HCT116 (cell line): ENCODE measurements around the gene MESP2. TPM values are rescaled to one million over a fixed set of nuclear protein-coding genes. Genes with fewer than 3 reads are reported as not detected.

Experiments
- ATAC-seq: fragments of 200-7000 bp; cut with Tn5 transposase; 2 replicates; pipeline ENCODE4 v1.9.1; 2020; ENCODE audit warnings: mild to moderate bottlenecking, moderate library complexity
- BruUV-seq: library from RNA; stranded (reverse); fragments of 400-500 nt; replicated peaks from 2 replicates; lab custom pipeline; 2021; lab: Mats Ljungman, UMichigan
- CTCF ChIA-PET: fragments of 300-600 bp; sonication (Branson Sonifier 250); formaldehyde crosslinking; loops from one replicate; lab custom pipeline; 2021; ENCODE audit warnings: antibody characterized with exemption; lab: Charles Lee
- POLR2A ChIA-PET: fragments of 300-600, 350-600 bp; sonication (Branson Sonifier 250); formaldehyde crosslinking; loops from one replicate; lab custom pipeline; 2021; ENCODE audit warnings: antibody characterized with exemption; lab: Charles Lee
- RAD21 ChIA-PET, 2 experiments: fragments of 300-600 bp; sonication (Branson Sonifier 250); formaldehyde crosslinking; loops; one replicate each; lab custom pipeline; 2023; ENCODE audit warnings: low total read pairs in 2 of 2; ENCODE audit not compliant: uncharacterized antibody in 2 of 2, unreplicated experiment in 2 of 2, low non-redundant PET in 1 of 2; lab: Charles Lee
- DNase-seq: peaks from one replicate; pipeline ENCODE4 v3.0.0-alpha.2; 2010; ENCODE audit warnings: low read depth, low spot score
- H2AFZ ChIP-seq: fragments of 200-600 bp; shearing (Covaris generic), sonication (generic); 2 replicates; pipeline ENCODE4 v1.6.1; 2017; ENCODE audit warnings: low read depth, mixed run types, mixed read lengths, antibody characterized with exemption, low read length; ENCODE audit not compliant: poor library complexity, severe bottlenecking
- H3K27ac ChIP-seq: 2 replicates; pipeline ENCODE4 v1.5.1; 2012; ENCODE audit warnings: low read depth, low read length
- H3K27me3 ChIP-seq: fragments of 200-600 bp; sonication (generic); 2 replicates; pipeline ENCODE4 v1.6.1; 2016; ENCODE audit warnings: mixed run types, low read length, mixed read lengths; ENCODE audit not compliant: insufficient read depth
- H3K36me3 ChIP-seq, 2 experiments: fragments of 200-500 bp in 1 of 2; fragments of 200-600 bp in 1 of 2; sonication (Bioruptor generic) in 1 of 2; sonication (generic) in 1 of 2; 2 replicates each; pipeline versions ENCODE4 v1.5.1 to v1.6.1; 2014 to 2016; ENCODE audit warnings: low read length in 2 of 2, inconsistent platforms in 1 of 2, mixed read lengths in 1 of 2, mixed run types in 1 of 2; ENCODE audit not compliant: insufficient read depth in 2 of 2, control insufficient read depth in 1 of 2
- H3K4me1 ChIP-seq, 2 experiments: fragments of 200-600 bp in 1 of 2; sonication (generic) in 1 of 2; 2 replicates each; pipeline versions ENCODE4 v1.5.1 to v1.6.1; 2012 to 2017; ENCODE audit warnings: low read length in 2 of 2, inconsistent platforms in 1 of 2, mild to moderate bottlenecking in 1 of 2, mixed read lengths in 1 of 2, mixed run types in 1 of 2, moderate library complexity in 1 of 2; ENCODE audit not compliant: insufficient read depth in 2 of 2, control insufficient read depth in 1 of 2
- H3K4me2 ChIP-seq: fragments of 200-600 bp; sonication (generic); 2 replicates; pipeline ENCODE4 v1.6.1; 2017; ENCODE audit warnings: mixed run types, low read length, mixed read lengths
- H3K4me3 ChIP-seq, 2 experiments: fragments of 200-600 bp in 1 of 2; sonication (generic) in 1 of 2; replicated peaks in 1 of 2; 2 replicates each; pipeline ENCODE4 v1.5.1; 2011 to 2016; ENCODE audit warnings: low read length in 2 of 2, control low read depth in 1 of 2, low read depth in 1 of 2, mild to moderate bottlenecking in 1 of 2, mixed read lengths in 1 of 2, mixed run types in 1 of 2
- H3K79me2 ChIP-seq: fragments of 200-600 bp; sonication (generic); 2 replicates; pipeline ENCODE4 v1.6.1; 2017; ENCODE audit warnings: mild to moderate bottlenecking, mixed run types, low read length, moderate library complexity, mixed read lengths; ENCODE audit not compliant: insufficient read depth
- H3K9ac ChIP-seq: fragments of 200-600 bp; sonication (generic); 2 replicates; pipeline ENCODE4 v1.6.1; 2016; ENCODE audit warnings: low read length, mixed read lengths
- H3K9me2 ChIP-seq: fragments of 200-600 bp; sonication (generic), shearing (Covaris generic); 2 replicates; pipeline ENCODE4 v1.6.1; 2017; ENCODE audit warnings: mixed run types, mild to moderate bottlenecking, moderate library complexity; ENCODE audit not compliant: insufficient read depth
- H3K9me3 ChIP-seq, 2 experiments: fragments of 200-500 bp in 1 of 2; fragments of 200-600 bp in 1 of 2; sonication (Bioruptor generic) in 1 of 2; sonication (generic) in 1 of 2; 2 replicates each; pipeline ENCODE4 v1.6.1; 2014 to 2017; ENCODE audit warnings: low read length in 2 of 2, mixed read lengths in 2 of 2, inconsistent platforms in 1 of 2, low read depth in 1 of 2, mild to moderate bottlenecking in 1 of 2, mixed run types in 1 of 2, moderate library complexity in 1 of 2; ENCODE audit not compliant: control insufficient read depth in 1 of 2, insufficient read depth in 1 of 2
- H4K20me1 ChIP-seq: fragments of 200-600 bp; sonication (generic), shearing (Covaris generic); 2 replicates; pipeline ENCODE4 v1.6.1; 2017; ENCODE audit warnings: mixed run types, mild to moderate bottlenecking, moderate library complexity; ENCODE audit not compliant: insufficient read depth
- CBX3 ChIP-seq: IDR thresholded peaks from 2 replicates; pipeline ENCODE4 v1.6.1; 2012; ENCODE audit warnings: low read depth
- CEBPB ChIP-seq: IDR thresholded peaks from 2 replicates; pipeline ENCODE4 v1.6.1; 2012; ENCODE audit warnings: low read depth
- EGR1 ChIP-seq: IDR thresholded peaks from 2 replicates; pipeline ENCODE4 v1.6.1; 2012; ENCODE audit warnings: low read depth
- ELF1 ChIP-seq: IDR thresholded peaks from 2 replicates; pipeline ENCODE4 v1.6.1; 2012; ENCODE audit warnings: low read depth, borderline replicate concordance
- EZH2 ChIP-seq: fragments of 200-600 bp; sonication (generic); IDR thresholded peaks from 2 replicates; pipeline ENCODE4 v1.6.1; 2017; ENCODE audit warnings: antibody characterized with exemption, mixed run types
- EZH2phosphoT487 ChIP-seq: fragments of 200-600 bp; IDR thresholded peaks from 2 replicates; pipeline ENCODE4 v1.6.1; 2018; ENCODE audit warnings: antibody characterized with exemption, borderline replicate concordance
- MAX ChIP-seq: IDR thresholded peaks from 2 replicates; pipeline ENCODE4 v1.6.1; 2012
- POLR2A ChIP-seq: IDR thresholded peaks from 2 replicates; pipeline ENCODE4 v1.7.0; 2011; ENCODE audit warnings: borderline replicate concordance; ENCODE audit not compliant: insufficient read depth, insufficient read length; ENCODE audit errors: extremely low read depth
- POLR2AphosphoS5 ChIP-seq: IDR thresholded peaks from 2 replicates; pipeline ENCODE4 v1.6.1; 2011; ENCODE audit warnings: mild to moderate bottlenecking, low read depth, low read length, moderate library complexity
- RAD21 ChIP-seq: IDR thresholded peaks from 2 replicates; pipeline ENCODE4 v1.6.1; 2012; ENCODE audit warnings: low read depth, mild to moderate bottlenecking
- SIN3A ChIP-seq: IDR thresholded peaks from 2 replicates; pipeline ENCODE4 v1.6.1; 2012; ENCODE audit warnings: low read depth
- SP1 ChIP-seq: IDR thresholded peaks from 2 replicates; pipeline ENCODE4 v1.6.1; 2012; ENCODE audit warnings: low read depth
- SRF ChIP-seq: IDR thresholded peaks from 2 replicates; pipeline ENCODE4 v1.6.1; 2012; ENCODE audit warnings: low read depth
- TCF7L2 ChIP-seq: IDR thresholded peaks from 2 replicates; pipeline ENCODE4 v1.7.0; 2011; ENCODE audit warnings: borderline replicate concordance, inconsistent platforms; ENCODE audit not compliant: insufficient read depth, insufficient read length; ENCODE audit errors: extremely low read depth
- YY1 ChIP-seq: IDR thresholded peaks from 2 replicates; pipeline ENCODE4 v1.6.1; 2011; ENCODE audit warnings: low read length, low read depth, moderate library complexity, mild to moderate bottlenecking; ENCODE audit not compliant: insufficient replicate concordance; ENCODE audit errors: extremely low read depth
- ZFX ChIP-seq: fragments of 450-650 bp; IDR thresholded peaks from 2 replicates; pipeline ENCODE4 v1.6.1; 2017
- intact Hi-C: fragments of 100-400 bp; cut with micrococcal nuclease; formaldehyde crosslinking; loops from 2 replicates; pipeline ENCODE4 v1.10.0; 2022
- total RNA-seq: library from RNA; stranded (reverse); gene quantifications from one replicate; pipeline ENCODE4 v1.2.1, GENCODE V29; 2021; ENCODE audit not compliant: unreplicated experiment
- TF ChIP-seq, protein P1 (sequence below): IDR thresholded peaks from 2 replicates; pipeline ENCODE4 v1.6.1; 2012; ENCODE audit warnings: low read depth
- TF ChIP-seq, protein P2 (sequence below), 3 experiments: fragments of 200-600 bp in 1 of 3; sonication (generic) in 1 of 3; IDR thresholded peaks in 2 of 3; conservative IDR thresholded peaks in 1 of 3; 2 replicates each; pipeline ENCODE4 v1.5.1; 2012 to 2017; ENCODE audit warnings: low read depth in 2 of 3, low read length in 2 of 3, antibody characterized with exemption in 1 of 3, borderline replicate concordance in 1 of 3, control low read depth in 1 of 3, mild to moderate bottlenecking in 1 of 3, mixed read lengths in 1 of 3, mixed run types in 1 of 3, moderate library complexity in 1 of 3; ENCODE audit not compliant: insufficient read depth in 1 of 3
- TF ChIP-seq, protein P3 (sequence below): IDR thresholded peaks from 2 replicates; pipeline ENCODE4 v1.6.1; 2011; ENCODE audit warnings: mild to moderate bottlenecking, low read length, moderate library complexity; ENCODE audit not compliant: insufficient replicate concordance; ENCODE audit errors: extremely low read depth

Gene MESP2
- total RNA-seq, 1 experiment from 2014 or later, result 0.20 TPM

- ChIA-PET POLR2A (no interaction called here), CTCF (no interaction called here)
- no peak for DNase-seq
Observed at GRCh38 chr15:89812011-89812846, 36.1 kb downstream of the MESP2 start.

More at GRCh38 chr15:89812011-89812846, 36.1 kb downstream of the MESP2 start:
- intact Hi-C loops, result no loop called here
- Histone ChIP-seq H3K9ac (peak overlapping the region; percentile 8; the same call in 1 of the 2 replicates), H3K4me2 (peak overlapping the region; percentile 30), H3K79me2 (no peaks in the 10 kb centered on the region), H3K27me3 (no peaks in the 10 kb centered on the region), H3K36me3 (no peaks in the 10 kb centered on the region), H3K9me3 (peaks cover 0 to 3% of the 10 kb centered on the region in 2 experiments; a peak in 1 of 4 replicates), H4K20me1 (no peaks in the 10 kb centered on the region), H3K27ac (no peak overlapping the region), H3K4me1 (peaks cover 4 to 21% of the 10 kb centered on the region in 2 experiments; a peak in 2 of 4 replicates), H2AFZ (no peak overlapping the region), H3K9me2 (no peaks in the 10 kb centered on the region), H3K4me3 (no peak overlapping the region)
- RAD21 ChIA-PET, result no interaction called here
- no TSS peak for BruUV-seq
- ATAC-seq, result peak; percentile 59
- TF ChIP-seq EGR1 (no peak), MAX (no peak), YY1 (no peak), EZH2 (no peak), TCF7L2 (no peak), EZH2phosphoT487 (no peak), RAD21 (no peak), POLR2AphosphoS5 (no peak), SRF (no peak), ZFX (no peak), ELF1 (no peak), CEBPB (no peak), SIN3A (no peak), SP1 (no peak), POLR2A (no peak), CBX3 (no peak)
- TF ChIP-seq, protein P1, sequence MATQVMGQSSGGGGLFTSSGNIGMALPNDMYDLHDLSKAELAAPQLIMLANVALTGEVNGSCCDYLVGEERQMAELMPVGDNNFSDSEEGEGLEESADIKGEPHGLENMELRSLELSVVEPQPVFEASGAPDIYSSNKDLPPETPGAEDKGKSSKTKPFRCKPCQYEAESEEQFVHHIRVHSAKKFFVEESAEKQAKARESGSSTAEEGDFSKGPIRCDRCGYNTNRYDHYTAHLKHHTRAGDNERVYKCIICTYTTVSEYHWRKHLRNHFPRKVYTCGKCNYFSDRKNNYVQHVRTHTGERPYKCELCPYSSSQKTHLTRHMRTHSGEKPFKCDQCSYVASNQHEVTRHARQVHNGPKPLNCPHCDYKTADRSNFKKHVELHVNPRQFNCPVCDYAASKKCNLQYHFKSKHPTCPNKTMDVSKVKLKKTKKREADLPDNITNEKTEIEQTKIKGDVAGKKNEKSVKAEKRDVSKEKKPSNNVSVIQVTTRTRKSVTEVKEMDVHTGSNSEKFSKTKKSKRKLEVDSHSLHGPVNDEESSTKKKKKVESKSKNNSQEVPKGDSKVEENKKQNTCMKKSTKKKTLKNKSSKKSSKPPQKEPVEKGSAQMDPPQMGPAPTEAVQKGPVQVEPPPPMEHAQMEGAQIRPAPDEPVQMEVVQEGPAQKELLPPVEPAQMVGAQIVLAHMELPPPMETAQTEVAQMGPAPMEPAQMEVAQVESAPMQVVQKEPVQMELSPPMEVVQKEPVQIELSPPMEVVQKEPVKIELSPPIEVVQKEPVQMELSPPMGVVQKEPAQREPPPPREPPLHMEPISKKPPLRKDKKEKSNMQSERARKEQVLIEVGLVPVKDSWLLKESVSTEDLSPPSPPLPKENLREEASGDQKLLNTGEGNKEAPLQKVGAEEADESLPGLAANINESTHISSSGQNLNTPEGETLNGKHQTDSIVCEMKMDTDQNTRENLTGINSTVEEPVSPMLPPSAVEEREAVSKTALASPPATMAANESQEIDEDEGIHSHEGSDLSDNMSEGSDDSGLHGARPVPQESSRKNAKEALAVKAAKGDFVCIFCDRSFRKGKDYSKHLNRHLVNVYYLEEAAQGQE, result no peak
- TF ChIP-seq, protein P2, sequence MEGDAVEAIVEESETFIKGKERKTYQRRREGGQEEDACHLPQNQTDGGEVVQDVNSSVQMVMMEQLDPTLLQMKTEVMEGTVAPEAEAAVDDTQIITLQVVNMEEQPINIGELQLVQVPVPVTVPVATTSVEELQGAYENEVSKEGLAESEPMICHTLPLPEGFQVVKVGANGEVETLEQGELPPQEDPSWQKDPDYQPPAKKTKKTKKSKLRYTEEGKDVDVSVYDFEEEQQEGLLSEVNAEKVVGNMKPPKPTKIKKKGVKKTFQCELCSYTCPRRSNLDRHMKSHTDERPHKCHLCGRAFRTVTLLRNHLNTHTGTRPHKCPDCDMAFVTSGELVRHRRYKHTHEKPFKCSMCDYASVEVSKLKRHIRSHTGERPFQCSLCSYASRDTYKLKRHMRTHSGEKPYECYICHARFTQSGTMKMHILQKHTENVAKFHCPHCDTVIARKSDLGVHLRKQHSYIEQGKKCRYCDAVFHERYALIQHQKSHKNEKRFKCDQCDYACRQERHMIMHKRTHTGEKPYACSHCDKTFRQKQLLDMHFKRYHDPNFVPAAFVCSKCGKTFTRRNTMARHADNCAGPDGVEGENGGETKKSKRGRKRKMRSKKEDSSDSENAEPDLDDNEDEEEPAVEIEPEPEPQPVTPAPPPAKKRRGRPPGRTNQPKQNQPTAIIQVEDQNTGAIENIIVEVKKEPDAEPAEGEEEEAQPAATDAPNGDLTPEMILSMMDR (IDR thresholded peaks at IDR 0.05 in 2 of 3, conservative IDR thresholded peaks at IDR 0.05 in 1 of 3; ENCODE audit: borderline replicate concordance in 1 of 3, insufficient read depth in 1 of 3, low read depth in 2 of 3, low read length in 2 of 3), result no peak
- TF ChIP-seq, protein P3, sequence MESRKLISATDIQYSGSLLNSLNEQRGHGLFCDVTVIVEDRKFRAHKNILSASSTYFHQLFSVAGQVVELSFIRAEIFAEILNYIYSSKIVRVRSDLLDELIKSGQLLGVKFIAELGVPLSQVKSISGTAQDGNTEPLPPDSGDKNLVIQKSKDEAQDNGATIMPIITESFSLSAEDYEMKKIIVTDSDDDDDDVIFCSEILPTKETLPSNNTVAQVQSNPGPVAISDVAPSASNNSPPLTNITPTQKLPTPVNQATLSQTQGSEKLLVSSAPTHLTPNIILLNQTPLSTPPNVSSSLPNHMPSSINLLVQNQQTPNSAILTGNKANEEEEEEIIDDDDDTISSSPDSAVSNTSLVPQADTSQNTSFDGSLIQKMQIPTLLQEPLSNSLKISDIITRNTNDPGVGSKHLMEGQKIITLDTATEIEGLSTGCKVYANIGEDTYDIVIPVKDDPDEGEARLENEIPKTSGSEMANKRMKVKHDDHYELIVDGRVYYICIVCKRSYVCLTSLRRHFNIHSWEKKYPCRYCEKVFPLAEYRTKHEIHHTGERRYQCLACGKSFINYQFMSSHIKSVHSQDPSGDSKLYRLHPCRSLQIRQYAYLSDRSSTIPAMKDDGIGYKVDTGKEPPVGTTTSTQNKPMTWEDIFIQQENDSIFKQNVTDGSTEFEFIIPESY, result no peak
